Hematopoietic multipotent progenitor cell treated with erythropoietin and hydrocortisone succinate and interleukin-3 and kit ligand, for 8 days (in vitro differentiated cells): Measurements from ENCODE around the gene SYPL1.

Experiments
- DNase-seq: peaks from one replicate; pipeline ENCODE4 v3.0.0-alpha.2; 2015

Gene SYPL1

GRCh38 chr7:106064771-106065574 is 47.1 kb downstream of the SYPL1 start:
- DNase-seq, result no peak

- DNase-seq, result no peak
Measured at GRCh38 chr7:106064316-106064715, 47.8 kb downstream of the SYPL1 start.

- no peak for DNase-seq
Measured at GRCh38 chr7:106063692-106064091, 48.4 kb downstream of the SYPL1 start.

GRCh38 chr7:106063024-106063423 is 49.1 kb downstream of the SYPL1 start:
- no peak for DNase-seq

GRCh38 chr7:106062521-106062931 is 49.6 kb downstream of the SYPL1 start:
- DNase-seq, result no peak

- no peak for DNase-seq
Measured at GRCh38 chr7:106062006-106062405, 50.1 kb downstream of the SYPL1 start.

- no peak for DNase-seq
Measured at GRCh38 chr7:106061301-106061979, 50.7 kb downstream of the SYPL1 start.

- DNase-seq, result no peak
Measured at GRCh38 chr7:106060394-106060920, 51.7 kb downstream of the SYPL1 start.

- DNase-seq, result no peak
Measured at GRCh38 chr7:106059556-106059955, 52.6 kb downstream of the SYPL1 start.

- no peak for DNase-seq
Measured at GRCh38 chr7:106058928-106059324, 53.2 kb downstream of the SYPL1 start.

- peak; percentile 10 for DNase-seq
Measured at GRCh38 chr7:106057962-106058927, 53.9 kb downstream of the SYPL1 start.

- no peak for DNase-seq
Measured at GRCh38 chr7:106057204-106057961, 54.7 kb downstream of the SYPL1 start.

GRCh38 chr7:106056513-106057203 is 55.5 kb downstream of the SYPL1 start:
- DNase-seq, result peak; percentile 69

- DNase-seq, result no peak
Measured at GRCh38 chr7:106054971-106055532, 57.1 kb downstream of the SYPL1 start.

- no peak for DNase-seq
Measured at GRCh38 chr7:106054156-106054910, 57.8 kb downstream of the SYPL1 start.

- DNase-seq, result no peak
Measured at GRCh38 chr7:106053109-106053508, 59.0 kb downstream of the SYPL1 start.

- no peak for DNase-seq
Measured at GRCh38 chr7:106052681-106053080, 59.4 kb downstream of the SYPL1 start.

- no peak for DNase-seq
Measured at GRCh38 chr7:106050746-106051117, 61.4 kb downstream of the SYPL1 start.

GRCh38 chr7:106050002-106050745 is 61.9 kb downstream of the SYPL1 start:
- no peak for DNase-seq
